ENCODE results near the gene DIS3.

Gene DIS3

DNA sequence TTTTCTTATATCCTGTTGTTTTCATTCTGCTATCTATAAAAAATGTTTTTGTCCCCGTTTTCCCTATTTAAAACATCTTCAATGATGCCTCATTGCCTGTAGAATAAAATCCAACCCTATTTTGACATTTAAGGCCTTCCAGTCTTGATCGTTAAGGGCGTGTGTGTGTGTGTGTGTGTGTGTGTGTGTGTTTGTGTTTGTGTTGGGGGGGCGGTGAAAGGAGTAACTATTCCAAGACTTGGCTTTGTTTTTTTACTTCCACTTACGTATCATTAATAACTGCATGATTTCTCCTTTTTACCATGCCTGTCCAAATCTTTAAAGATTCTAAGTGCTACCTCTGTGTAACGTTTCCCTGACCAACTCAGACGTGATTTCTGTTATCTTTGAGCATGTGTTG is 1.0 kb upstream of the DIS3 start (continued):
- TF ChIP-seq, protein P1, sequence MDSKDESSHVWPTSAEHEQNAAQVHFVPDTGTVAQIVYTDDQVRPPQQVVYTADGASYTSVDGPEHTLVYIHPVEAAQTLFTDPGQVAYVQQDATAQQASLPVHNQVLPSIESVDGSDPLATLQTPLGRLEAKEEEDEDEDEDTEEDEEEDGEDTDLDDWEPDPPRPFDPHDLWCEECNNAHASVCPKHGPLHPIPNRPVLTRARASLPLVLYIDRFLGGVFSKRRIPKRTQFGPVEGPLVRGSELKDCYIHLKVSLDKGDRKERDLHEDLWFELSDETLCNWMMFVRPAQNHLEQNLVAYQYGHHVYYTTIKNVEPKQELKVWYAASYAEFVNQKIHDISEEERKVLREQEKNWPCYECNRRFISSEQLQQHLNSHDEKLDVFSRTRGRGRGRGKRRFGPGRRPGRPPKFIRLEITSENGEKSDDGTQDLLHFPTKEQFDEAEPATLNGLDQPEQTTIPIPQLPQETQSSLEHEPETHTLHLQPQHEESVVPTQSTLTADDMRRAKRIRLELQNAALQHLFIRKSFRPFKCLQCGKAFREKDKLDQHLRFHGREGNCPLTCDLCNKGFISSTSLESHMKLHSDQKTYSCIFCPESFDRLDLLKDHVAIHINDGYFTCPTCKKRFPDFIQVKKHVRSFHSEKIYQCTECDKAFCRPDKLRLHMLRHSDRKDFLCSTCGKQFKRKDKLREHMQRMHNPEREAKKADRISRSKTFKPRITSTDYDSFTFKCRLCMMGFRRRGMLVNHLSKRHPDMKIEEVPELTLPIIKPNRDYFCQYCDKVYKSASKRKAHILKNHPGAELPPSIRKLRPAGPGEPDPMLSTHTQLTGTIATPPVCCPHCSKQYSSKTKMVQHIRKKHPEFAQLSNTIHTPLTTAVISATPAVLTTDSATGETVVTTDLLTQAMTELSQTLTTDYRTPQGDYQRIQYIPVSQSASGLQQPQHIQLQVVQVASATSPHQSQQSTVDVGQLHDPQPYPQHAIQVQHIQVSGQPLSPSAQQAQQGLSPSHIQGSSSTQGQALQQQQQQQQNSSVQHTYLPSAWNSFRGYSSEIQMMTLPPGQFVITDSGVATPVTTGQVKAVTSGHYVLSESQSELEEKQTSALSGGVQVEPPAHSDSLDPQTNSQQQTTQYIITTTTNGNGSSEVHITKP (tag by site-specific recombination; IDR thresholded peaks at IDR 0.05), result 0 out of 2 replicates have a peak, but pooled peaks have one; percentile 9
- TF ChIP-seq SP7 (tag by site-specific recombination; IDR thresholded peaks at IDR 0.05) (no peak), ZNF501 (tag by site-specific recombination; IDR thresholded peaks at IDR 0.05) (0 out of 2 replicates have a peak, but pooled peaks have one; percentile 15), ZNF621 (tag by site-specific recombination; IDR thresholded peaks at IDR 0.05) (no peak), ZNF549 (tag by site-specific recombination; IDR thresholded peaks at IDR 0.05) (no peak), ZSCAN23 (tag by site-specific recombination; IDR thresholded peaks at IDR 0.05) (no peak), ZNF24 (tag by site-specific recombination; IDR thresholded peaks at IDR 0.05) (no peak), WT1 (tag by site-specific recombination; IDR thresholded peaks at IDR 0.05) (no peak)
- TF ChIP-seq, protein P2, sequence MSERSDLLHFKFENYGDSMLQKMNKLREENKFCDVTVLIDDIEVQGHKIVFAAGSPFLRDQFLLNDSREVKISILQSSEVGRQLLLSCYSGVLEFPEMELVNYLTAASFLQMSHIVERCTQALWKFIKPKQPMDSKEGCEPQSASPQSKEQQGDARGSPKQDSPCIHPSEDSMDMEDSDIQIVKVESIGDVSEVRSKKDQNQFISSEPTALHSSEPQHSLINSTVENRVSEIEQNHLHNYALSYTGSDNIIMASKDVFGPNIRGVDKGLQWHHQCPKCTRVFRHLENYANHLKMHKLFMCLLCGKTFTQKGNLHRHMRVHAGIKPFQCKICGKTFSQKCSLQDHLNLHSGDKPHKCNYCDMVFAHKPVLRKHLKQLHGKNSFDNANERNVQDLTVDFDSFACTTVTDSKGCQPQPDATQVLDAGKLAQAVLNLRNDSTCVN (tag by site-specific recombination; optimal IDR thresholded peaks at IDR 0.05), result no peak
- TF ChIP-seq, protein P3, sequence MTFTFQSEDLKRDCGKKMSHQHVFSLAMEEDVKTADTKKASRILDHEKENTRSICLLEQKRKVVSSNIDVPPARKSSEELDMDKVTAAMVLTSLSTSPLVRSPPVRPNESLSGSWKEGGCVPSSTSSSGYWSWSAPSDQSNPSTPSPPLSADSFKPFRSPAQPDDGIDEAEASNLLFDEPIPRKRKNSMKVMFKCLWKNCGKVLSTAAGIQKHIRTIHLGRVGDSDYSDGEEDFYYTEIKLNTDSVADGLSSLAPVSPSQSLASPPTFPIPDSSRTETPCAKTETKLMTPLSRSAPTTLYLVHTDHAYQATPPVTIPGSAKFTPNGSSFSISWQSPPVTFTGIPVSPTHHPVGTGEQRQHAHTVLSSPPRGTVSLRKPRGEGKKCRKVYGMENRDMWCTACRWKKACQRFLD (tag by site-specific recombination; IDR thresholded peaks at IDR 0.05), result no peak
- TF ChIP-seq, protein P4, sequence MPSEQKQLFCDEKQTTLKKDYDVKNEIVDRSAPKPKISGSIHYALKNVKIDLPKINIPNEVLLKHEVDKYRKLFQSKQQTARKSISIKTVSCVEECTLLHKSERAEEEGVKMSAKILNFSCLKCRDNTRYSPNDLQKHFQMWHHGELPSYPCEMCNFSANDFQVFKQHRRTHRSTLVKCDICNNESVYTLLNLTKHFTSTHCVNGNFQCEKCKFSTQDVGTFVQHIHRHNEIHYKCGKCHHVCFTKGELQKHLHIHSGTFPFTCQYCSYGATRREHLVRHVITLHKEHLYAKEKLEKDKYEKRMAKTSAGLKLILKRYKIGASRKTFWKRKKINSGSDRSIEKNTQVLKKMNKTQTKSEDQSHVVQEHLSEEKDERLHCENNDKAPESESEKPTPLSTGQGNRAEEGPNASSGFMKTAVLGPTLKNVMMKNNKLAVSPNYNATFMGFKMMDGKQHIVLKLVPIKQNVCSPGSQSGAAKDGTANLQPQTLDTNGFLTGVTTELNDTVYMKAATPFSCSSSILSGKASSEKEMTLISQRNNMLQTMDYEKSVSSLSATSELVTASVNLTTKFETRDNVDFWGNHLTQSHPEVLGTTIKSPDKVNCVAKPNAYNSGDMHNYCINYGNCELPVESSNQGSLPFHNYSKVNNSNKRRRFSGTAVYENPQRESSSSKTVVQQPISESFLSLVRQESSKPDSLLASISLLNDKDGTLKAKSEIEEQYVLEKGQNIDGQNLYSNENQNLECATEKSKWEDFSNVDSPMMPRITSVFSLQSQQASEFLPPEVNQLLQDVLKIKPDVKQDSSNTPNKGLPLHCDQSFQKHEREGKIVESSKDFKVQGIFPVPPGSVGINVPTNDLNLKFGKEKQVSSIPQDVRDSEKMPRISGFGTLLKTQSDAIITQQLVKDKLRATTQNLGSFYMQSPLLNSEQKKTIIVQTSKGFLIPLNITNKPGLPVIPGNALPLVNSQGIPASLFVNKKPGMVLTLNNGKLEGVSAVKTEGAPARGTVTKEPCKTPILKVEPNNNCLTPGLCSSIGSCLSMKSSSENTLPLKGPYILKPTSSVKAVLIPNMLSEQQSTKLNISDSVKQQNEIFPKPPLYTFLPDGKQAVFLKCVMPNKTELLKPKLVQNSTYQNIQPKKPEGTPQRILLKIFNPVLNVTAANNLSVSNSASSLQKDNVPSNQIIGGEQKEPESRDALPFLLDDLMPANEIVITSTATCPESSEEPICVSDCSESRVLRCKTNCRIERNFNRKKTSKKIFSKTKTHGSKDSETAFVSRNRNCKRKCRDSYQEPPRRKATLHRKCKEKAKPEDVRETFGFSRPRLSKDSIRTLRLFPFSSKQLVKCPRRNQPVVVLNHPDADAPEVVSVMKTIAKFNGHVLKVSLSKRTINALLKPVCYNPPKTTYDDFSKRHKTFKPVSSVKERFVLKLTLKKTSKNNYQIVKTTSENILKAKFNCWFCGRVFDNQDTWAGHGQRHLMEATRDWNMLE (tag by site-specific recombination; conservative IDR thresholded peaks at IDR 0.05; ENCODE audit: low read depth), result no peak

DNA sequence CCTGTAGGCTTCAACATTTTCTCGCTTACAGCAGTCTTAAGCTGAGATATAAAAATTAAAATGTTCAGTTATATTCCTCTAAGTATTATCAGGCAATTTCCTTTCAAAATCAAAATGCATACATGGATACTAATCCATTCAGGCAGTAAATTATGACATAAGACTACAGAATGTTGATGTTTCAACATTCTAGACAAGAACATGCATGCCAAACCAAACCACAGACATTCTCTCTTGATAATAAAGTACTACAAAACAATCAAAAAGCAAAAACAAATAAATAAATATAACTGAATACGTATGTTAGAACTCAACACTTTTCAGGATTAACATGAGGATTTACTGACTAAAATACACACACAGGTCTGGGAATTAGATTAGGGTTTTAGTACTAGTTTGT is 7.7 kb downstream of the DIS3 start:
- H3K4me3 ChIP-seq (ENCODE audit: low read depth, low read length), result no peak overlapping the region
- no peaks in the 10 kb centered on the region for H3K9me3 ChIP-seq (ENCODE audit: control insufficient read depth, insufficient read depth, low read depth, low read length)
- H3K4me1 ChIP-seq (ENCODE audit: control insufficient read depth, insufficient read depth, low read length), result no peaks in the 10 kb centered on the region
- no peak overlapping the region for H3K27ac ChIP-seq (ENCODE audit: extremely low read depth, low read depth, low read length)
- peaks cover 18 to 93% of the 10 kb centered on the region in 2 experiments for H3K36me3 ChIP-seq (ENCODE audit: control insufficient read depth in 2 of 2, insufficient read depth in 1 of 2, low read length in 2 of 2)
- ChIA-PET POLR2A (no interaction called here), CTCF (interaction anchor here (0.6 kb wide), 1 partner anchor 526 kb away, joined by 3 read pairs; no protein-coding TSS in a partner anchor)
- TF ChIP-seq ZNF830 (tag by site-specific recombination; IDR thresholded peaks at IDR 0.05; ENCODE audit: low read depth), result no peak

DNA sequence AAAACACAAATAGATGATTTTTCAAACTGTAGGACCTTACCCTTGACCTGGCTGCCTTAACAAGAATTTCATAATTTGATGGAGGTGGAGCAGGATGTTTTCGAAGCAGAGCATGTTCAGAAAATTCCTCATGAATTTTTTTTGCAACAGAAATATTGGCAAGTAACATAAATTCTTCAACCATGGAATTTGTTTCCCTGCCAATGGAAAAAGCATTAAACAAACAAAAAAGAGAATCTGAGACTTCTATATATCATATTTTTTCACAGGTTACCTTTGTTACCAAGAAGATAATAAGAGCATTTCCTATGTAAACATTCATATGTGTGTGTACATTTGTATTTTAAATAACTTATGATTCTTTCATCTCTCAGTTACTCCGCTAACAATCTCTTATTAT is 18.3 kb downstream of the DIS3 start:
- CTCF ChIA-PET, result no interaction called here
- peaks cover 5 to 99% of the 10 kb centered on the region in 2 experiments for H3K36me3 ChIP-seq (ENCODE audit: control insufficient read depth in 2 of 2, insufficient read depth in 1 of 2, low read length in 2 of 2)
- TF ChIP-seq GFI1B (tag by site-specific recombination; IDR thresholded peaks at IDR 0.05) (no peak), ZNF510 (tag by site-specific recombination; IDR thresholded peaks at IDR 0.05; ENCODE audit: insufficient replicate concordance) (no peak), ZNF341 (tag by site-specific recombination; IDR thresholded peaks at IDR 0.05; ENCODE audit: low read depth) (no peak)
- TF ChIP-seq, protein P5, sequence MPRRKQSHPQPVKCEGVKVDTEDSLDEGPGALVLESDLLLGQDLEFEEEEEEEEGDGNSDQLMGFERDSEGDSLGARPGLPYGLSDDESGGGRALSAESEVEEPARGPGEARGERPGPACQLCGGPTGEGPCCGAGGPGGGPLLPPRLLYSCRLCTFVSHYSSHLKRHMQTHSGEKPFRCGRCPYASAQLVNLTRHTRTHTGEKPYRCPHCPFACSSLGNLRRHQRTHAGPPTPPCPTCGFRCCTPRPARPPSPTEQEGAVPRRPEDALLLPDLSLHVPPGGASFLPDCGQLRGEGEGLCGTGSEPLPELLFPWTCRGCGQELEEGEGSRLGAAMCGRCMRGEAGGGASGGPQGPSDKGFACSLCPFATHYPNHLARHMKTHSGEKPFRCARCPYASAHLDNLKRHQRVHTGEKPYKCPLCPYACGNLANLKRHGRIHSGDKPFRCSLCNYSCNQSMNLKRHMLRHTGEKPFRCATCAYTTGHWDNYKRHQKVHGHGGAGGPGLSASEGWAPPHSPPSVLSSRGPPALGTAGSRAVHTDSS (tag by site-specific recombination; IDR thresholded peaks at IDR 0.05), result no peak

More for the DNA sequence above, 18.3 kb downstream of the DIS3 start:
- H3K4me3 ChIP-seq (ENCODE audit: low read depth, low read length), result no peak overlapping the region
- H3K9me3 ChIP-seq (ENCODE audit: control insufficient read depth, insufficient read depth, low read depth, low read length), result no peaks in the 10 kb centered on the region
- POLR2A ChIA-PET, result no interaction called here
- no peaks in the 10 kb centered on the region for H3K4me1 ChIP-seq (ENCODE audit: control insufficient read depth, insufficient read depth, low read length)
- no peak overlapping the region for H3K27ac ChIP-seq (ENCODE audit: extremely low read depth, low read depth, low read length)
